NB4 (cell line): ENCODE data around the gene TMEM87B.

Experiments used
- MYC ChIP-seq: IDR thresholded peaks from 2 replicates; pipeline ENCODE4 v1.6.1; 2011; ENCODE audit warnings: low read depth, low read length
- POLR2A ChIP-seq: IDR thresholded peaks from 2 replicates; pipeline ENCODE4 v1.6.1; 2011; ENCODE audit warnings: mild to moderate bottlenecking; ENCODE audit not compliant: insufficient read length; ENCODE audit errors: extremely low read depth
- TF ChIP-seq, protein P1 (sequence below): IDR thresholded peaks from one replicate; pipeline ENCODE4 v1.5.1; 2012; ENCODE audit warnings: low read depth, low read length

DNA sequence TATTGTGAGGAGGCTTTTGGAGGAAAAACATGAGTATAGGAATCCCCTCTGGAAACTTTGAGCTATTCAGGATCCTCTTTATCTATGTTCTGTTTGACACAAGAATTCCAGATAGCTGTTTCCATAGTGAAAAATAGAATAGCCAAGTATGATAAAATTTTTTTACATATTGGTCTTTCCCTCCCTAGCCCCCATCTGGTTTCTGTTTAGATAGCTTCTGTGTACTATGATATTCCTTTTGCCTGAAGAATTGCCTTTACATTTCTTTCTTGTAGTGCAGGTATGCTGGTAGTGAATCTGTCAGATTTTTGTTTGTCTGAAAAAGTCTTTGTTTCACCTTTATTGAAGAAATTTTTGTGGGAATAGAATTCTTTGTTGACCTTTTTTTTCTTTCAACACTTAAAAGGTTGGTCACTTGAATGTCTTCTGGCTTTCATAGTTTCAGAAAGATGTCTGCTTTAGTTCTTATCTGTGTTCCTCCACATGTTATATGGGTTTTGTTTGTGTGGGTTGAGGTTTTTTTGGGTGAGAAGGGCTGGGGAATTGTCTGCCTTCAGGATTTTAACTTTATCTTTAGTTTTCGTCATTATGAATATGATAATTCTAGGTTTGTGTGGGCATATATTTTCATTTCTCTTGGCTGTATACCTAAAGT lies 53.2 kb downstream of the TMEM87B start:
- TF ChIP-seq, protein P1, sequence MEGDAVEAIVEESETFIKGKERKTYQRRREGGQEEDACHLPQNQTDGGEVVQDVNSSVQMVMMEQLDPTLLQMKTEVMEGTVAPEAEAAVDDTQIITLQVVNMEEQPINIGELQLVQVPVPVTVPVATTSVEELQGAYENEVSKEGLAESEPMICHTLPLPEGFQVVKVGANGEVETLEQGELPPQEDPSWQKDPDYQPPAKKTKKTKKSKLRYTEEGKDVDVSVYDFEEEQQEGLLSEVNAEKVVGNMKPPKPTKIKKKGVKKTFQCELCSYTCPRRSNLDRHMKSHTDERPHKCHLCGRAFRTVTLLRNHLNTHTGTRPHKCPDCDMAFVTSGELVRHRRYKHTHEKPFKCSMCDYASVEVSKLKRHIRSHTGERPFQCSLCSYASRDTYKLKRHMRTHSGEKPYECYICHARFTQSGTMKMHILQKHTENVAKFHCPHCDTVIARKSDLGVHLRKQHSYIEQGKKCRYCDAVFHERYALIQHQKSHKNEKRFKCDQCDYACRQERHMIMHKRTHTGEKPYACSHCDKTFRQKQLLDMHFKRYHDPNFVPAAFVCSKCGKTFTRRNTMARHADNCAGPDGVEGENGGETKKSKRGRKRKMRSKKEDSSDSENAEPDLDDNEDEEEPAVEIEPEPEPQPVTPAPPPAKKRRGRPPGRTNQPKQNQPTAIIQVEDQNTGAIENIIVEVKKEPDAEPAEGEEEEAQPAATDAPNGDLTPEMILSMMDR, result no peak
- TF ChIP-seq MYC, result no peak
- no peak for TF ChIP-seq POLR2A
